ENCODE results near the gene RNASEH2A. TPM values are rescaled to one million over a fixed set of nuclear protein-coding genes. Genes with fewer than 3 reads are reported as not detected.

RNASEH2A gene
- total and polyA plus RNA-seq, 2 of the 13 experiments (the other 11 are each of a cell fraction or from before 2014, with no cell fraction given) = 25.1 to 35.8 TPM

DNA sequence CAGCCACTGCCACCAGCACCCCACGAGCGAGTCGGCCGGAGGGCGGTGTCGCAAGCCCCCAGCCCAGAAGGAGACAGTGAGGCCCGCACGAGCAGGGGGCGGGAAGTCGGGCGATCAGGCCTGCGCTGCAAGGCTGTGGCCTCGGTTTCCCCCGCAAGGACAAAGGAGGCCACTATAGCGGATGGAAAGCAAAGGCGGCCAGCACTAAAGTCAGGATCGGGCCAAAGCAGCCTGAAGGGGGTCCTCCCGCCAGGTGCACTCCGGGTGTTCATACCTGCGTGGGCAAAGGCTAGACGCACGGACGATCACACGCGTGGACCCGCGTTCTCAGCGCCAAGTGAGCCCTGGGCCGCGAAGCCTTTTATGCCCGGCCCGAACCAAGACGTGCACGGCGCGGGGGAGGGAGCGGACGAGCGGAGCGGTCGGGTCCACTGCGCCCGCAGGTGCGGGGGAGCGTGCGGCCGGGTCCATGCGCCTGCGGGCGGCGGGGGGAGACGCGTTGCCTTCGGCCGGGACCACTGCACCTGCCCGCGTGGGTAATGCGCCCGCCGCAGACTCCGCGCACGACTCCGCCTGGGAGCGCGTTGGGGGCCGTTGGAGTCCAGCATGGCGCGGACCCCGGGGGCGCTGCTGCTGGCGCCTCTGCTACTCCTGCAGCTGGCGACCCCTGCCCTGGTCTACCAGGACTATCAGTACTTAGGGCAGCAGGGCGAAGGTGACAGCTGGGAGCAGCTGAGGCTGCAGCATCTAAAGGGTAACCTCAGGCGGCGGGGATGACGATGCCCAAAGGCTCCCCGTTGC, 4.7 kb upstream of the RNASEH2A start, which contains the start of the genes PRDX2 and THSD8 (continued):
- no peak for TF ChIP-seq GRHL1 (CRISPR knock-in tag; conservative IDR thresholded peaks at IDR 0.05)
- peak; percentile 78; the same call in 1 of the 2 replicates for TF ChIP-seq TRAFD1 (CRISPR knock-in tag; IDR thresholded peaks at IDR 0.05; ENCODE audit: borderline replicate concordance)
- peak; percentile 52 for TF ChIP-seq FOXA3 (CRISPR knock-in tag; IDR thresholded peaks at IDR 0.05)
- peak; percentile 85 for TF ChIP-seq ZNF543 (CRISPR knock-in tag; IDR thresholded peaks at IDR 0.05)
- TF ChIP-seq, protein P1, sequence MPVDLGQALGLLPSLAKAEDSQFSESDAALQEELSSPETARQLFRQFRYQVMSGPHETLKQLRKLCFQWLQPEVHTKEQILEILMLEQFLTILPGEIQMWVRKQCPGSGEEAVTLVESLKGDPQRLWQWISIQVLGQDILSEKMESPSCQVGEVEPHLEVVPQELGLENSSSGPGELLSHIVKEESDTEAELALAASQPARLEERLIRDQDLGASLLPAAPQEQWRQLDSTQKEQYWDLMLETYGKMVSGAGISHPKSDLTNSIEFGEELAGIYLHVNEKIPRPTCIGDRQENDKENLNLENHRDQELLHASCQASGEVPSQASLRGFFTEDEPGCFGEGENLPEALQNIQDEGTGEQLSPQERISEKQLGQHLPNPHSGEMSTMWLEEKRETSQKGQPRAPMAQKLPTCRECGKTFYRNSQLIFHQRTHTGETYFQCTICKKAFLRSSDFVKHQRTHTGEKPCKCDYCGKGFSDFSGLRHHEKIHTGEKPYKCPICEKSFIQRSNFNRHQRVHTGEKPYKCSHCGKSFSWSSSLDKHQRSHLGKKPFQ (CRISPR knock-in tag; IDR thresholded peaks at IDR 0.05; ENCODE audit: insufficient replicate concordance) = peak; percentile 65
- TF ChIP-seq, protein P2, sequence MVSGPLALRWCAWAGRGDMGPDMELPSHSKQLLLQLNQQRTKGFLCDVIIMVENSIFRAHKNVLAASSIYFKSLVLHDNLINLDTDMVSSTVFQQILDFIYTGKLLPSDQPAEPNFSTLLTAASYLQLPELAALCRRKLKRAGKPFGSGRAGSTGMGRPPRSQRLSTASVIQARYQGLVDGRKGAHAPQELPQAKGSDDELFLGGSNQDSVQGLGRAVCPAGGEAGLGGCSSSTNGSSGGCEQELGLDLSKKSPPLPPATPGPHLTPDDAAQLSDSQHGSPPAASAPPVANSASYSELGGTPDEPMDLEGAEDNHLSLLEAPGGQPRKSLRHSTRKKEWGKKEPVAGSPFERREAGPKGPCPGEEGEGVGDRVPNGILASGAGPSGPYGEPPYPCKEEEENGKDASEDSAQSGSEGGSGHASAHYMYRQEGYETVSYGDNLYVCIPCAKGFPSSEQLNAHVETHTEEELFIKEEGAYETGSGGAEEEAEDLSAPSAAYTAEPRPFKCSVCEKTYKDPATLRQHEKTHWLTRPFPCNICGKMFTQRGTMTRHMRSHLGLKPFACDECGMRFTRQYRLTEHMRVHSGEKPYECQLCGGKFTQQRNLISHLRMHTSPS (CRISPR knock-in tag; IDR thresholded peaks at IDR 0.05; ENCODE audit: low read depth) = no peak
- TF ChIP-seq, protein P3, sequence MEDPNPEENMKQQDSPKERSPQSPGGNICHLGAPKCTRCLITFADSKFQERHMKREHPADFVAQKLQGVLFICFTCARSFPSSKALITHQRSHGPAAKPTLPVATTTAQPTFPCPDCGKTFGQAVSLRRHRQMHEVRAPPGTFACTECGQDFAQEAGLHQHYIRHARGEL (CRISPR knock-in tag; IDR thresholded peaks at IDR 0.05) = no peak
- TF ChIP-seq ZIK1 (CRISPR knock-in tag; IDR thresholded peaks at IDR 0.05; ENCODE audit: borderline replicate concordance, low read depth) = peak; percentile 91
- TF ChIP-seq ZNF572 (CRISPR knock-in tag; IDR thresholded peaks at IDR 0.05) = peak; percentile 96
- TF ChIP-seq, protein P4, sequence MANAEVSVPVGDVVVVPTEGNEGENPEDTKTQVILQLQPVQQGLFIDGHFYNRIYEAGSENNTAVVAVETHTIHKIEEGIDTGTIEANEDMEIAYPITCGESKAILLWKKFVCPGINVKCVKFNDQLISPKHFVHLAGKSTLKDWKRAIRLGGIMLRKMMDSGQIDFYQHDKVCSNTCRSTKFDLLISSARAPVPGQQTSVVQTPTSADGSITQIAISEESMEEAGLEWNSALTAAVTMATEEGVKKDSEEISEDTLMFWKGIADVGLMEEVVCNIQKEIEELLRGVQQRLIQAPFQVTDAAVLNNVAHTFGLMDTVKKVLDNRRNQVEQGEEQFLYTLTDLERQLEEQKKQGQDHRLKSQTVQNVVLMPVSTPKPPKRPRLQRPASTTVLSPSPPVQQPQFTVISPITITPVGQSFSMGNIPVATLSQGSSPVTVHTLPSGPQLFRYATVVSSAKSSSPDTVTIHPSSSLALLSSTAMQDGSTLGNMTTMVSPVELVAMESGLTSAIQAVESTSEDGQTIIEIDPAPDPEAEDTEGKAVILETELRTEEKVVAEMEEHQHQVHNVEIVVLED (CRISPR knock-in tag; IDR thresholded peaks at IDR 0.05; ENCODE audit: borderline replicate concordance) = peak; percentile 90
- TF ChIP-seq SKI (IDR thresholded peaks at IDR 0.05; ENCODE audit: partially characterized antibody) = no peak
- TF ChIP-seq ZNF569 (CRISPR knock-in tag; IDR thresholded peaks at IDR 0.05; ENCODE audit: borderline replicate concordance) = 0 out of 2 replicates have a peak, but pooled peaks have one; percentile 90
- no peak for TF ChIP-seq ZNF180 (CRISPR knock-in tag; IDR thresholded peaks at IDR 0.05; ENCODE audit: borderline replicate concordance, low read depth)
- TF ChIP-seq HDAC2 (CRISPR knock-in tag; IDR thresholded peaks at IDR 0.05) = peak; percentile 53; the same call in 1 of the 2 replicates
- TF ChIP-seq ZNF350 (CRISPR knock-in tag; IDR thresholded peaks at IDR 0.05; ENCODE audit: borderline replicate concordance, low read depth) = peak; percentile 52
- TF ChIP-seq ZNF547 (CRISPR knock-in tag; IDR thresholded peaks at IDR 0.05) = peak; percentile 93
- TF ChIP-seq ZNF816 (CRISPR knock-in tag; IDR thresholded peaks at IDR 0.05; ENCODE audit: borderline replicate concordance) = peak; percentile 84
- TF ChIP-seq NFRKB (IDR thresholded peaks at IDR 0.05) = no peak
- peak; percentile 32; the same call in 1 of the 2 replicates for TF ChIP-seq ZNF776 (CRISPR knock-in tag; IDR thresholded peaks at IDR 0.05)
- no peak for TF ChIP-seq KLF9 (CRISPR knock-in tag; IDR thresholded peaks at IDR 0.05; ENCODE audit: low read depth)
